Tibial artery (tissue), 4 donors: ENCODE data around the gene ADAMTS9.

Experiments used
- DNase-seq, 2 donors: peaks; one replicate each; pipeline ENCODE4 v3.0.0-alpha.2; 2019
- H3K27ac ChIP-seq, 2 donors: fragments of 200-600 bp; sonication (generic) in 1 of 2; 1 replicate in 1 of 2; 2 replicates in 1 of 2; pipeline ENCODE4 v1.5.1; 2018 to 2019; ENCODE audit warnings: mild to moderate bottlenecking in 1 of 2
- H3K27me3 ChIP-seq, 2 donors: fragments of 200-600 bp; sonication (generic) in 1 of 2; one replicate each; pipeline versions ENCODE4 v1.5.1 to v1.6.0; 2016 to 2019
- H3K36me3 ChIP-seq, 3 donors: fragments of 200-600 bp; sonication (generic) in 2 of 3; one replicate each; pipeline ENCODE4 v1.5.1; 2016 to 2019; ENCODE audit warnings: mild to moderate bottlenecking in 2 of 3
- H3K4me1 ChIP-seq, 4 donors: fragments of 200-600 bp; sonication (generic) in 2 of 4; 1 replicate in 3 of 4; 2 replicates in 1 of 4; pipeline ENCODE4 v1.5.1; 2016 to 2019
- H3K4me3 ChIP-seq, 2 donors: fragments of 200-600 bp; sonication (generic) in 1 of 2; 1 replicate in 1 of 2; 2 replicates in 1 of 2; pipeline ENCODE4 v1.5.1; 2018 to 2019; ENCODE audit warnings: mild to moderate bottlenecking in 2 of 2
- H3K9me3 ChIP-seq, 3 donors: fragments of 200-600 bp; sonication (generic) in 1 of 3; one replicate each; pipeline ENCODE4 v1.5.1; 2016 to 2019
- CTCF ChIP-seq, 2 experiments: fragments of 200-600 bp in 1 of 2; fragments of 450-650 bp in 1 of 2; IDR thresholded peaks; one replicate each; pipeline ENCODE4 v1.5.1; 2017 to 2019; ENCODE audit warnings: antibody characterized with exemption in 2 of 2, mild to moderate bottlenecking in 1 of 2, moderate library complexity in 1 of 2
- intact Hi-C: fragments of 100-400 bp; cut with DNase I; formaldehyde crosslinking; loops from one replicate; pipeline ENCODE4 v1.15.0; 2023; ENCODE audit warnings: low total_unique reads

Gene ADAMTS9

GRCh38 chr3:64494526-64494925, 193.3 kb downstream of the ADAMTS9 start:
- DNase-seq = no peak
- intact Hi-C loops = no loop called here

GRCh38 chr3:64493149-64493548, 194.7 kb downstream of the ADAMTS9 start:
- H3K4me3 ChIP-seq = no peak overlapping the region
- no peak overlapping the region for H3K27ac ChIP-seq
- intact Hi-C loops = no loop called here
- TF ChIP-seq CTCF (IDR thresholded peaks at IDR 0.05) = no peak
- H3K4me1 ChIP-seq = no peaks in the 10 kb centered on the region
- no peak for DNase-seq
- H3K9me3 ChIP-seq = no peaks in the 10 kb centered on the region
- H3K27me3 ChIP-seq = peaks cover 0 to 9% of the 10 kb centered on the region in 2 donors
- H3K36me3 ChIP-seq = no peaks in the 10 kb centered on the region

More at GRCh38 chr3:64494526-64494925, 193.3 kb downstream of the ADAMTS9 start:
- Histone ChIP-seq H3K27me3 (peaks cover 0 to 7% of the 10 kb centered on the region in 2 donors), H3K4me1 (no peaks in the 10 kb centered on the region), H3K36me3 (no peaks in the 10 kb centered on the region), H3K27ac (no peak overlapping the region), H3K4me3 (no peak overlapping the region), H3K9me3 (no peaks in the 10 kb centered on the region)
- TF ChIP-seq CTCF (IDR thresholded peaks at IDR 0.05) = no peak

GRCh38 chr3:64491843-64492242, 196.0 kb downstream of the ADAMTS9 start:
- H3K4me1 ChIP-seq = no peaks in the 10 kb centered on the region
- no peak for DNase-seq
- H3K36me3 ChIP-seq = no peaks in the 10 kb centered on the region
- TF ChIP-seq CTCF (IDR thresholded peaks at IDR 0.05) = no peak
- no peaks in the 10 kb centered on the region for H3K9me3 ChIP-seq
- no peak overlapping the region for H3K4me3 ChIP-seq
- intact Hi-C loops = no loop called here
- peaks cover 0 to 9% of the 10 kb centered on the region in 2 donors for H3K27me3 ChIP-seq
- H3K27ac ChIP-seq = no peak overlapping the region

GRCh38 chr3:64490180-64490724, 197.5 kb downstream of the ADAMTS9 start:
- H3K27ac ChIP-seq = no peak overlapping the region
- peaks cover 0 to 9% of the 10 kb centered on the region in 2 donors for H3K27me3 ChIP-seq
- TF ChIP-seq CTCF (IDR thresholded peaks at IDR 0.05) = no peak
- H3K36me3 ChIP-seq = no peaks in the 10 kb centered on the region
- DNase-seq = no peak
- H3K9me3 ChIP-seq = no peaks in the 10 kb centered on the region
- no peak overlapping the region for H3K4me3 ChIP-seq
- intact Hi-C loops = no loop called here
- no peaks in the 10 kb centered on the region for H3K4me1 ChIP-seq

GRCh38 chr3:64489361-64490044, 198.3 kb downstream of the ADAMTS9 start:
- no peak for TF ChIP-seq CTCF (IDR thresholded peaks at IDR 0.05)

More at GRCh38 chr3:64489361-64490044, 198.3 kb downstream of the ADAMTS9 start:
- Histone ChIP-seq H3K36me3 (no peaks in the 10 kb centered on the region), H3K4me3 (no peak overlapping the region), H3K27me3 (peaks cover 0 to 9% of the 10 kb centered on the region in 2 donors), H3K4me1 (peaks cover 0 to 4% (median under 1%) of the 10 kb centered on the region in 4 donors), H3K9me3 (no peaks in the 10 kb centered on the region), H3K27ac (no peak overlapping the region)
- intact Hi-C loops = no loop called here
- no peak for DNase-seq
